Bone marrow (tissue), 2 donors: ENCODE data around the gene RUBCN.
"Not testable (repeated sequence)": the region's sequence is repeated elsewhere in the genome, so short reads cannot be mapped to it uniquely, and the experiment has no call there.

Experiments used
- DNase-seq, 2 donors: peaks; one replicate each; lab custom pipeline; 2025; lab: John Stamatoyannopoulos, UW

Gene RUBCN

DNA sequence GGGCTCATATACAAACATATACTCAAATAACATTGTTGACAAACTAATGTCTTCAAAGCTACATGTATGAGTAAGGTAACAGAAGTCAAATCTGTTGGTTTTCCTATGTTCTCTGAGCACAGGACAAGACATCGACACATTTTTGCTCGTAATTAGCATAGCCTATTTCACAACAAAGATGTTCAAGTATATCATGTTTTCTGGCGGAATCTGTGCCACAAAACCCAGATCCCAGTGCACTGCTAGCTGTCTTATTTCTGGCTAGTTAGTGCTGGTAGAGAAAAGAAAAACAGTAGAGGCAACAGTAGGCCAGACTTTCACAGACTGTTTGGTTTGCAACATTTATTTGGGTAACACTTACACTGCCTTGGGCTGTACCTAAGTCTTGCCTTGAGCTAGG lies 51.2 kb downstream of the RUBCN start:
- no peak for DNase-seq

GRCh38 chr3:197683191-197683590 lies 53.5 kb downstream of the RUBCN start:
- DNase-seq = no peak

DNA sequence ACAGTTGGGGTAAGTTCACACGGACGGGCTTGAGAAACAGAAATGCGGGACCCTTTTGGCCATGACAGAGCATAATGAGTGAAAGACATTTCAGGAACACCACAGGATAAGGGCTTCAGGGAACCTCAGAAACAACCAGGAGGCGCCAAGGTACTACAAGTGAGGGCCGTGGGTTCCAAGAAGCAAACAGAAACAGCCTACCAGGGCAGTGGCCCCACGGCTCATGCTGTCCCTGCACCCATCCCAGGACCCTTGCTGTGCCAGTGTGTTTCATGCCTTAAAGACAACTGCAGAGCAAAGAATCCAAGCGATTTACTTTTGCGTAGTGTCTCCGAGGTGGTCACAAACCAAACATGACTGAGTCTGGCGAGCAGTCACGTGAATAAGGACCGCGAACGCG lies 54.0 kb downstream of the RUBCN start:
- DNase-seq = no peak

DNA sequence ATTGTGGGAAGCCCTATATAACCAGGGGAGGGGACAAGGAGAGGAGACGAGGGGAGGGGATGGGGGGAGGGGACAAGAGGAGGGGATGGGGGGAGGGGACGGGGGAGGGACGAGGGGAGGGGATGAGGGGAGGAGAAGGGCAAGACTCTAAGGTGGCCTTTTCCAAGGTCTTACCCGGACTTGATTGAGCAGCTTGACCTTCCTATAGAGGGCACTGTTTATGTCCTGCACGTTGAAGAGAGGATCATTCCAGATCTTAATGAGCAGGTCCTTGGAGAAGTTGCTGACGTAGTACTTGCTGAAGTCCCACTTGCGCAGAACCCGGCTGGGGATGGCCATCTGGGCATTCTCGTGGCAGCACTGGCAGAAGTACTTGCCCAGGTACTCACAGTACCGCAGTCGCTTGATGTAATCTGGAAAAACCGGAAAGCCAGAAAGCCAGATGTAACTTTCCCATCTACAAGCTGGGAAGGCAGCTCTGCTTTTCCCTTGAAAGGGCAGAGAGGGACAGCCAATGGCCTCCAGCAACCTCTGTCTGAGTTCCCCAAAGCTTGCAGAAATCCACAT lies 55.7 kb downstream of the RUBCN start:
- no peak for DNase-seq

DNA sequence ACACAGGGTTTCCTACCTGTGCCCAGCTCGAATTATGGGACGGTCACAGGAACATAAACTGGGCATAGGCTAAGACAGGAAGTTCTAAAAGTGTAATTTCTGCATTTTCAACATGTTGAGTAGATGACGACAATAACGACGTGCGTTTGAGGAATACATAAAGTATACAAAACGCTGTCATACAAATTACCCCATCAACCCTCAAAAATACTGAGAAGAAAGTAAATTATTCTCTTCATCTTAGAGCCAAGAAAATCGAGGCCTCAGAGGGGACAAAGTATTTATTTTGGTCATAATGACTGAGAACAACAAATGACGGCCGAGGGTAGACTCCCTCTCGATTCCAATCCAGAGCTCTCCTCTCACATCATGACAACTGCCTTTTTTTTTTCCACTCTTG lies 60.8 kb downstream of the RUBCN start:
- no peak for DNase-seq

GRCh38 chr3:197675563-197675860 lies 61.2 kb downstream of the RUBCN start:
- no peak for DNase-seq

DNA sequence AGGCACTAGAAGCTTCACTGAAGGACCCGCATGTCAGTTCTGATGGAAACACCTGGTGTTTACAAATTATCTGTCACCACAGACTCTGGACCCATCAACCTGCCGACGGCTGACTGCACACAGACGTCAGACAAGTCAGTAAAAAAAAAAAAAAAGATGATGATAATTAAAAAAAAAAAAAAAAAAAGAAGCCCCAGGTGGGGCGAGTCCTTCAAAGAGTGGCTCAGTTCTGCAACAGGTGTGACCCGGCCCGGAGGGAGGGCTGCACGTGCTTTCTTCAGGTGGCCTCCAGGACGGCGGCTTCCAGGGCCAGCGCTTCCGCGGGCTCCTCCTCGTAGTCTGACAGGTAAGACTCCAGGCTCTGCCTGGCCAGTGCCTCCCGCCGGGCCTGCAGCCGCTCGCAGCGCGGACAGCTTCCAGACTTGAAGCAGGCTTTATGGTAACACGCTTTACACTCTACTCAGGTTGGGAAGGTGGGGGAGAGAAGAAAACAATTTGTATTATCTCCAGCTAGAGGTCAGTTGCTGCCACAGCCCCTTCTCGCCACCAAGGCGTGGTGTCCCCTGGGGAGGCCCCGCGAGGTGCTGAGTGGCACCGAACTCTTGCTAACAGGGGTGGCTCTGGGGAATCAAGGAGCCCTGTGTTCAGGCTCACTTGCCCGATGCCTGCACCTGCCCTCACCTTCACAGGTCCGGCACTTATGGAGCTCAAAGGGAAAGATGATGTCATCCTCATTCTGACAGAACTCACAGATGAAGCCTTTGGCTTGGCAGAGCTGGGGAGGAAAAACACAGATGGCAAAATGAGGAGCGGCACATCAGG lies 61.8 kb downstream of the RUBCN start:
- no peak for DNase-seq

- no peak for DNase-seq
Measured at GRCh38 chr3:197673170-197673569, 63.5 kb downstream of the RUBCN start.

- no peak for DNase-seq
Measured at GRCh38 chr3:197670361-197670760, 66.3 kb downstream of the RUBCN start.

DNA sequence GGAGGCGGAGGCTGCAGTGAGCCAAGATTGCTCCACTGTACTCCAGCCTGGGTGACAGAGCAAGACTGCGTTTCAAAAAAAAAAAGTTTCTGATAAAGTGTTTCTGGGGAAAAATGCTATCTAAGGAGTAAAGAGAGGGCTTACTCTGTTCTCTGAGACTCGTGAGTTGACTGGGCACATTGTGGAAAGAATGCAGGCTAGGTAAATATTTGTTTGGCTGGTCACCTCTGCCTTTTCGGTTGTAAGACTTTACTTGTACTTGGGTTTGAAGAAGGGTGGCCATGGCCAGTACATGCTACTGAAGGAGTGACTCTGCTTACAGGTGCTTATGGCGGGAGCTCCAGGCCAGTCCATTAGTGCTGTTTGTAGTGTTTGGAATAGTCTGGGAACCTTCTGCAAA lies 68.7 kb downstream of the RUBCN start:
- no peak for DNase-seq

GRCh38 chr3:197667293-197667692 lies 69.4 kb downstream of the RUBCN start:
- DNase-seq = not testable (repeated sequence)

GRCh38 chr3:197666221-197666842 lies 70.4 kb downstream of the RUBCN start:
- not testable (repeated sequence) for DNase-seq

- DNase-seq = not testable (repeated sequence)
Measured at GRCh38 chr3:197665549-197665948, 71.2 kb downstream of the RUBCN start.

- not testable (repeated sequence) for DNase-seq
Measured at GRCh38 chr3:197665142-197665491, 71.6 kb downstream of the RUBCN start.

DNA sequence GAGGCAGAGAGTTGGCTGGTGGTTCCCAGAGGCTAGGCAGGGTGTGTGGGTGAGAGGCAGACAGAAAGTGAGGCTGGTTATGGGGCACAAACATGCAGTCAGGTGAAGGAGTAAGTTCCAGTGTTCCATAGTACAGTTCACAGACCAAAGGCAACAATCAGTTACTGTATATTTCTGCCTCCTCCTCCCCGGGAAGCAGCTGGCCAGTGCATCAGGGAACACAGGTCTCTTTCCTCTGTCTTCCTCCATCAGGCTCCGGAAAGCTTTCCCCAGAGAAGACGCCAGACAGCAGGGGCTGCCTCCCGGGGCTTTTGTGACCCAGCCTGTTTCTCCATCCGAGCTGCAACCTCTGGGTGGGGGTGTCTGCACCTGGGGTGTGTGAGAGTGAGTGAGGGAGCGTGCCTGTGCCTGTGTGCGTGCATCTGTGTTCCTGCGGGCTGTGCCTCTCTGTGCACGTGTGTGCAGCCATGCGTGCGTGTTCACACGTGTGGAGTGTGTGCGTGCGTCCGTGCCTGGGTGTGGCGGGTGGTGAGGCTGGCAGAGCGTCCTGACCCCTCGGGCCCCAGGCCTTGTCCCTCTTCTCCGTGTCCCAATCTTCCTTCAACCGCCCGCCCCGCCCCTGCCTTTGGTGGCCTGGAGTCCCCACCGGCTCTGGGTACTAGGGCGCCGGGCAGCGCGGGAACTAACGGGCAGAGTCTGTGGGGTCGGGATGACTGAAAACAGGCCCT lies 72.1 kb downstream of the RUBCN start:
- DNase-seq = not testable (repeated sequence)

DNA sequence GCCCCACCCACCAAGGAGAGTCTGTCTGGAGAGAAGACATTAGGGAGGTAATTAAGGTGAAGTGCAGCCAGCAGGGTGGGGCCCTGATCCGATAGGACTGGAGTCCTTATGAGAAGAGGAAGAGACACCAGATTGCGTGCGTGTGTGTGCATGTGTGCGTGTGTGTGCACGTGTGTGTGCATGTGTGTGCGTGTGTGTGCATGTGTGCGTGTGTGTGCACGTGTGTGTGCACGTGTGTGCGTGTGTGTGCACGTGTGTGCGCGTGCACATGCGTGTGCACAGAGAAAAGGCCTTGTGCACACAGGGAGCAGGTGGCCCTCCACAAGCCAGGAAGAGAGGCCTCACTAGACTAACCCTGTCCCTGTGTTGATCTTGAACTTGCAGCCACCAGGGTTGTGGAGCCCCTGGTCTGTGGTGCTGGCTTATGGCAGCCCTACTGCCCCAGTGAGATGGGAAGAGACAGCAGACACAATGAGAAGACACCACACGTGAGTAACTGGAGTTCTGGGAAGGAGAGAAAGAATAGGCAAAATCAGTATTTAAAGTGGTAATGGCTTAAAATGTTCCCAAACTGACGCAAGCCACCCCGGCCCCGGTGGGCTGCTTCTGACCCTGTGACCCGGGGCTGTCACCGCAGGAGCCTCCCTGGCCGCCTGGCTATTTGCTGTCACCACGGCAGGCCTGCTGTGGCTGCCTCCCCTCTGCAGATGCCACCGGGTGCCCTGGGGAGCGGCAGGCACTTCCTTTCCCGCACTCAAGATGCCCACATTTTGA lies 73.2 kb downstream of the RUBCN start:
- not testable (repeated sequence) for DNase-seq

DNA sequence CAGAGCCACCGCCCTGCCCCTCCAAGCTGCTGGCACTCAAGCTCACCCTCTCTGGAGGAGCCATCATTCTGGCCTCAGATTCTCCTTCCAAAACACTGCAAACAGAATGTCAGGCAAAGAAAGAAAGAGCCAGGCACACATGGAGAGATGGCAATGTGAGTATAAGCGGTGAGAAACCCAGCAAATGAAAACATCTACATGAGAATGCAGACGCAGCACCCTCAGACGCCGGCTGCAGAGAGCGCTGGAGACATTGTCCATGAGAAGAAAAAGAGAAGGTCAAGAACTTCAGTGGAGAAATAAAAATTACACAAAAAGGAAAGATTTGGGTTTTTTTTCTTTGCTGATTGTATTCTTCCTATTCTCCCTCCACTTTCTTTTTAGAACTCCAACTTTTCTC lies 74.4 kb downstream of the RUBCN start:
- not testable (repeated sequence) for DNase-seq

DNA sequence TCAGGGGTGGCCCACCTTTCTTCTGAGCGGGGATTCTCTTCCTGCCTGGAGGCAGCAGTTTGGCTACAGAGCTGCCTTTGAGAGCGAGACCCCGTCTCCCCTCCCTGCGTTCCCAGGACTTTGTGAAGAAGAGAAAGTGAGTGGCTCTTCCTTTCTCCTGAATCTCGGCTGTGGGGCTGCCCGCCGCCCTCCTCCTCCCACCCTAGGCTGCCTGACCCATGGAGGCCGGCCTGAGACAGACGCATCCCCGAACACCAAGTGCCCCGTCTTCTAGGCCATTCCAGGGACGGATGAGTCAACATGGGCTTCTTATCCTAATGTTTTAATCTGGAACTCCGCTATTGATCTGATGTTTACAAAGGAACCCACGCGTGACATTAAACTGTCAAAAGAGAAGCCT lies 74.8 kb downstream of the RUBCN start:
- not testable (repeated sequence) for DNase-seq

DNA sequence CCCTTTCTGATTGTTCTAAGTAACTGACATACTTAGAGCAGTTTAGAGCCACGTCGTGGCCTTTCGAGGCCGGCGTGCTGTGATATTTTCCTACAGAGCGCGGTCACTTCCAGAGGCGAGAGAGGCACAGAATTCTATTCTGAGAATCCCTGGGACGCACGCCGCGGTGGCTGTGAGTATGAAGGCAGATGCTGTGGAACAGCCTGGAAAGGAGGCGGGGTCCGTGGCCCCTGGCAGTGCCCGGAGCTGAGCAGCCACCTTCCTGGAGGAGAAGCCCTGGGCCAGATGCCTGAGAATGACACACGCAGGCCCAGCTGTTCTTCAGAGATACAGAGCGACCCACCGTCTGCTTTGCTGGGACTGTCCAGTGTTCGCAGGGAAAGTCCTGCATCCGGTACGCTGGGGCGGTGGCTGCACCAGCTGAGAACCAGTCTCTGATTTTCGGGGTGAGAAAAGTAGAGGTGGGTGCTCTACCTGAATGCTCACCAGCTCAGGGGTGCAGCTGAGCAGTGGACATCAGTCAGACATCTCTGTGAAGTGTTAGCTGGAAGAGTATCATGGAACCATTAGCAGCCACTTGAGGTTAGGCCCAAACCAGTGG lies 75.4 kb downstream of the RUBCN start:
- DNase-seq = not testable (repeated sequence)

GRCh38 chr3:197659701-197660100 lies 77.0 kb downstream of the RUBCN start:
- DNase-seq = not testable (repeated sequence)

- DNase-seq = not testable (repeated sequence)
Measured at GRCh38 chr3:197659144-197659543, 77.6 kb downstream of the RUBCN start.

- DNase-seq = not testable (repeated sequence)
Measured at GRCh38 chr3:197658706-197659105, 78.0 kb downstream of the RUBCN start.
